H1 (cell line): Measurements from ENCODE around the gene UPF3A. TPM values are rescaled to one million over a fixed set of nuclear protein-coding genes. Genes with fewer than 3 reads are reported as not detected.

Source experiments
- CTCF ChIA-PET: fragments of 300-600 bp; sonication (Branson Sonifier 250); formaldehyde crosslinking; loops from one replicate; lab custom pipeline; 2021; ENCODE audit not compliant: partially characterized antibody; lab: Charles Lee
- POLR2A ChIA-PET: fragments of 300-600 bp; sonication (Branson Sonifier 250); formaldehyde crosslinking; loops from one replicate; lab custom pipeline; 2021; ENCODE audit warnings: inconsistent platforms; ENCODE audit not compliant: partially characterized antibody; lab: Charles Lee
- DNase-seq, 2 experiments: peaks; one replicate each; pipeline versions ENCODE4 v3.0.0 to v3.0.0-alpha.2; 2010 to 2022; ENCODE audit warnings: low spot score in 2 of 2, low read depth in 1 of 2, mixed read lengths in 1 of 2
- FAIRE-seq: peaks from 2 replicates; lab custom pipeline; 2011; peaks lifted over from hg19 to GRCh38; lab: Jason Lieb, UNC
- H2AFZ ChIP-seq: 2 replicates; pipeline ENCODE4 v1.8.1; 2012; ENCODE audit warnings: low read length, inconsistent platforms
- H2AK5ac ChIP-seq: 2 replicates; pipeline ENCODE4 v1.6.1; 2013; ENCODE audit warnings: low read depth, low read length
- H2BK120ac ChIP-seq: replicated peaks from 2 replicates; pipeline ENCODE3; 2013; ENCODE audit warnings: low read depth, low read length, inconsistent platforms
- H2BK12ac ChIP-seq: 2 replicates; pipeline ENCODE4 v1.6.1; 2013; ENCODE audit warnings: low read depth, low read length
- H2BK15ac ChIP-seq: 2 replicates; pipeline ENCODE4 v1.6.1; 2013; ENCODE audit warnings: low read length
- H2BK20ac ChIP-seq: 2 replicates; pipeline ENCODE4 v1.6.1; 2013; ENCODE audit warnings: low read length
- H2BK5ac ChIP-seq: 2 replicates; pipeline ENCODE4 v1.6.1; 2013; ENCODE audit warnings: low read depth, low read length
- H3K14ac ChIP-seq: 2 replicates; pipeline ENCODE4 v1.6.1; 2013; ENCODE audit warnings: inconsistent platforms; ENCODE audit not compliant: insufficient read length
- H3K18ac ChIP-seq: 2 replicates; pipeline ENCODE4 v1.6.1; 2013; ENCODE audit warnings: low read length; ENCODE audit errors: extremely low read depth
- H3K23ac ChIP-seq: 2 replicates; pipeline ENCODE4 v1.6.1; 2013; ENCODE audit warnings: inconsistent platforms; ENCODE audit not compliant: insufficient read length
- H3K23me2 ChIP-seq: 2 replicates; pipeline ENCODE4 v1.6.1; 2013; ENCODE audit warnings: low read depth, low read length
- H3K27ac ChIP-seq: 2 replicates; pipeline ENCODE4 v1.6.1; 2011; ENCODE audit warnings: low read depth, low read length, inconsistent platforms
- H3K27me3 ChIP-seq, 4 experiments: replicated peaks in 1 of 4; 1 replicate in 1 of 4; 2 replicates in 3 of 4; pipeline versions ENCODE4 v1.6.1 to v1.8.1; 2011 to 2013; ENCODE audit warnings: low read length in 3 of 4, mild to moderate bottlenecking in 3 of 4, inconsistent platforms in 2 of 4, mixed read lengths in 2 of 4, moderate library complexity in 1 of 4; ENCODE audit not compliant: control insufficient read depth in 3 of 4, insufficient read depth in 3 of 4; ENCODE audit errors: extremely low read depth in 1 of 4
- H3K36me3 ChIP-seq, 4 experiments: 2 replicates each; pipeline versions ENCODE4 v1.6.1 to v1.8.1; 2011 to 2013; ENCODE audit warnings: mild to moderate bottlenecking in 4 of 4, low read length in 3 of 4, moderate library complexity in 2 of 4, control low read depth in 1 of 4, inconsistent platforms in 1 of 4; ENCODE audit not compliant: insufficient read depth in 4 of 4, control insufficient read depth in 2 of 4
- H3K4ac ChIP-seq: replicated peaks from 2 replicates; pipeline ENCODE3; 2013; ENCODE audit warnings: low read length, low read depth, mixed read lengths, inconsistent platforms; ENCODE audit not compliant: insufficient read length
- H3K4me1 ChIP-seq, 4 experiments: replicated peaks in 1 of 4; 1 replicate in 1 of 4; 2 replicates in 3 of 4; pipeline versions ENCODE4 v1.6.1 to v1.8.1; 2011 to 2013; ENCODE audit warnings: low read length in 3 of 4, inconsistent platforms in 2 of 4, mixed read lengths in 1 of 4; ENCODE audit not compliant: insufficient read depth in 4 of 4, control insufficient read depth in 3 of 4
- H3K4me2 ChIP-seq, 2 experiments: 2 replicates each; pipeline versions ENCODE4 v1.6.1 to v1.8.1; 2011 to 2013; ENCODE audit warnings: low read depth in 2 of 2, low read length in 2 of 2, control low read depth in 1 of 2, inconsistent platforms in 1 of 2, mild to moderate bottlenecking in 1 of 2; ENCODE audit not compliant: insufficient read depth in 1 of 2
- H3K4me3 ChIP-seq, 4 experiments: fragments of 200-600, 300-600 bp in 1 of 4; sonication (generic), shearing (Covaris generic), sonication (Bioruptor Twin) in 1 of 4; 2 replicates each; pipeline versions ENCODE4 v1.5.1 to v1.8.1; 2011 to 2016; ENCODE audit warnings: low read length in 4 of 4, low read depth in 3 of 4, control low read depth in 2 of 4, inconsistent platforms in 2 of 4, mild to moderate bottlenecking in 2 of 4, mixed read lengths in 1 of 4, moderate library complexity in 1 of 4; ENCODE audit not compliant: insufficient read depth in 2 of 4; ENCODE audit errors: extremely low read depth in 1 of 4
- H3K56ac ChIP-seq: replicated peaks from 2 replicates; pipeline ENCODE3; 2013; ENCODE audit warnings: low read depth, mild to moderate bottlenecking, mixed read lengths, low read length, inconsistent platforms; ENCODE audit not compliant: insufficient read length
- H3K79me1 ChIP-seq: 2 replicates; pipeline ENCODE4 v1.6.1; 2013; ENCODE audit warnings: low read depth, low read length, control low read depth
- H3K79me2 ChIP-seq, 2 experiments: 2 replicates each; pipeline versions ENCODE4 v1.6.1 to v1.8.1; 2012 to 2013; ENCODE audit warnings: low read length in 2 of 2, mild to moderate bottlenecking in 2 of 2, inconsistent platforms in 1 of 2; ENCODE audit not compliant: insufficient read depth in 2 of 2, control insufficient read depth in 1 of 2
- H3K9ac ChIP-seq, 4 experiments: replicated peaks in 1 of 4; 1 replicate in 1 of 4; 2 replicates in 3 of 4; pipeline versions ENCODE4 v1.6.1 to v1.8.1; 2011 to 2013; ENCODE audit warnings: low read depth in 3 of 4, low read length in 3 of 4, control low read depth in 2 of 4, mild to moderate bottlenecking in 2 of 4, moderate library complexity in 2 of 4, inconsistent platforms in 1 of 4; ENCODE audit errors: extremely low read depth in 1 of 4
- H3K9me3 ChIP-seq, 2 experiments: 2 replicates each; pipeline versions ENCODE4 v1.6.1 to v1.8.1; 2012 to 2013; ENCODE audit warnings: mild to moderate bottlenecking in 2 of 2, moderate library complexity in 2 of 2, control low read depth in 1 of 2, inconsistent platforms in 1 of 2, low read depth in 1 of 2, low read length in 1 of 2, mixed read lengths in 1 of 2; ENCODE audit not compliant: insufficient read depth in 2 of 2
- H4K20me1 ChIP-seq, 2 experiments: replicated peaks in 1 of 2; 2 replicates each; pipeline versions ENCODE3 to v1.8.1; 2011 to 2013; ENCODE audit warnings: inconsistent platforms in 2 of 2, low read length in 2 of 2, mild to moderate bottlenecking in 1 of 2; ENCODE audit not compliant: insufficient read depth in 2 of 2, control insufficient read depth in 1 of 2
- H4K5ac ChIP-seq: 2 replicates; pipeline ENCODE4 v1.6.1; 2013; ENCODE audit warnings: low read length, low read depth, mixed read lengths, inconsistent platforms; ENCODE audit not compliant: insufficient read length
- H4K8ac ChIP-seq: 2 replicates; pipeline ENCODE4 v1.8.0; 2013; ENCODE audit warnings: mild to moderate bottlenecking, moderate library complexity, low read length, inconsistent platforms; ENCODE audit not compliant: insufficient read depth; ENCODE audit errors: extremely low read depth
- H4K91ac ChIP-seq: replicated peaks from 2 replicates; pipeline ENCODE3; 2013; ENCODE audit warnings: low read length, mixed read lengths, inconsistent platforms; ENCODE audit not compliant: insufficient read length
- BACH1 ChIP-seq: IDR thresholded peaks from 2 replicates; pipeline ENCODE4 v1.6.1; 2012; ENCODE audit warnings: low read length, improper control_type of control experiment
- BCL11A ChIP-seq, 2 experiments: IDR thresholded peaks; one replicate each; pipeline ENCODE4 v1.6.1; 2011; ENCODE audit warnings: low read depth in 2 of 2, low read length in 2 of 2, mild to moderate bottlenecking in 2 of 2
- BRCA1 ChIP-seq: IDR thresholded peaks from 2 replicates; pipeline ENCODE4 v1.6.1; 2012; ENCODE audit warnings: low read depth, low read length, improper control_type of control experiment
- CBX8 ChIP-seq: fragments of 300-800, 300-1000 bp; sonication (generic); IDR thresholded peaks from 2 replicates; pipeline ENCODE4 v1.7.1; 2016; ENCODE audit warnings: low read depth, low read length, borderline replicate concordance
- CHD1 ChIP-seq: IDR thresholded peaks from 2 replicates; pipeline ENCODE4 v1.6.1; 2012; ENCODE audit warnings: low read depth, low read length, improper control_type of control experiment
- CREB1 ChIP-seq: IDR thresholded peaks from 2 replicates; pipeline ENCODE4 v1.6.1; 2012; ENCODE audit warnings: inconsistent platforms
- GABPA ChIP-seq: IDR thresholded peaks from 2 replicates; pipeline ENCODE4 v1.6.1; 2011; ENCODE audit warnings: mild to moderate bottlenecking, low read length, moderate library complexity, borderline replicate concordance; ENCODE audit not compliant: insufficient read depth
- KDM1A ChIP-seq: fragments of 200-600, 300-600 bp; sonication (generic); IDR thresholded peaks from 2 replicates; pipeline ENCODE4 v1.7.1; 2016; ENCODE audit warnings: mild to moderate bottlenecking, low read length, borderline replicate concordance
- NRF1 ChIP-seq: IDR thresholded peaks from 2 replicates; pipeline ENCODE4 v1.6.1; 2011; ENCODE audit warnings: mild to moderate bottlenecking, low read depth, low read length, improper control_type of control experiment
- POLR2AphosphoS5 ChIP-seq: IDR thresholded peaks from 2 replicates; pipeline ENCODE4 v1.6.1; 2011; ENCODE audit warnings: low read depth, low read length
- RNF2 ChIP-seq: fragments of 200-900, 300-1000 bp; sonication (generic); IDR thresholded peaks from 2 replicates; pipeline ENCODE4 v1.7.1; 2016; ENCODE audit warnings: borderline replicate concordance, low read depth, mild to moderate bottlenecking, antibody characterized with exemption, low read length; ENCODE audit not compliant: poor library complexity, severe bottlenecking; ENCODE audit errors: missing control alignments
- SAP30 ChIP-seq: fragments of 300-600 bp; sonication (generic); IDR thresholded peaks from 2 replicates; pipeline ENCODE4 v1.7.1; 2012; ENCODE audit warnings: low read length, moderate library complexity, mild to moderate bottlenecking, inconsistent platforms; ENCODE audit not compliant: insufficient read depth, insufficient replicate concordance
- SUZ12 ChIP-seq: fragments of 200-600 bp; sonication (generic); IDR thresholded peaks from 2 replicates; pipeline ENCODE4 v1.6.1; 2012; ENCODE audit warnings: mild to moderate bottlenecking, inconsistent platforms, low read length, moderate library complexity, mixed read lengths
- TAF1 ChIP-seq: IDR thresholded peaks from 2 replicates; pipeline ENCODE4 v1.6.1; 2011; ENCODE audit warnings: mild to moderate bottlenecking, low read depth, low read length
- WGBS, 2 experiments: shearing (Covaris generic) in 1 of 2; methylation state at CpG; one replicate each; pipeline versions ENCODE4 v1.1.6 to v1.1.7; 2013 to 2015; ENCODE audit warnings: low lambda C conversion rate in 2 of 2, mixed read lengths in 2 of 2, inconsistent platforms in 1 of 2, low coverage in 1 of 2, missing lambda C conversion rate in 1 of 2; ENCODE audit not compliant: insufficient replicate concordance in 2 of 2, insufficient coverage in 1 of 2, insufficient read length in 1 of 2; ENCODE audit errors: extremely low coverage in 1 of 2, missing lambda C conversion rate in 1 of 2; 5-methylcytosine and 5-hydroxymethylcytosine counted together
- polyA plus RNA-seq, 7 experiments: library from polyadenylated mRNA; depleted of rRNA in 3 of 7; stranded (reverse) in 5 of 7; unstranded in 2 of 7; fragments of >200 nt in 5 of 7; fragments of 200-250 nt in 2 of 7; gene quantifications; 1 replicate in 5 of 7; 2 replicates in 1 of 7; 4 replicates in 1 of 7; pipeline versions ENCODE4 v1.2.1 to v1.2.3, GENCODE V29; 2011 to 2013; ENCODE audit warnings: missing spikeins in 2 of 7, mixed read lengths in 2 of 7
- total RNA-seq: library from RNA; stranded (reverse); fragmentation: NEBNext Ultra II Directional; extraction: Animal tissue kit (Norgen Biotek cat#: 25700); gene quantifications from 2 replicates; pipeline ENCODE4 v1.2.1, GENCODE V29; 2021

UPF3A gene
- total and polyA plus RNA-seq, 2 of the 8 experiments (the other 6 are each of a cell fraction or from before 2014, with no cell fraction given): 47.1 to 58.2 TPM

- peaks cover 0 to 8% (median 2%) of the 10 kb centered on the region in 4 experiments; a peak in 2 of 7 replicates for H3K4me1 ChIP-seq
- H3K18ac ChIP-seq: no peak overlapping the region
- no peaks in the 10 kb centered on the region for H3K27me3 ChIP-seq
- 88% methylated on average over 8 of the region's 8 CpGs; no CpG with 5 or more reads in 1 of the 2 experiments for WGBS, 2 experiments
- H3K36me3 ChIP-seq: peaks cover 24 to 86% (median 52%) of the 10 kb centered on the region in 4 experiments
- H2BK15ac ChIP-seq: no peak overlapping the region
- no peak overlapping the region for H3K14ac ChIP-seq
- H3K23me2 ChIP-seq: no peaks in the 10 kb centered on the region
- H2AK5ac ChIP-seq: no peak overlapping the region
- no peak overlapping the region for H3K4me3 ChIP-seq
- no peak overlapping the region for H3K27ac ChIP-seq
- H3K9me3 ChIP-seq: no peaks in the 10 kb centered on the region
- no peak overlapping the region for H2BK20ac ChIP-seq
- ChIA-PET POLR2A (interaction anchor here (1.0 to 7.5 kb wide), 5 partner anchors 9 to 22 kb away, joined by 3 to 44 read pairs (median 15); partner anchors contain the start of gene UPF3A), CTCF (interaction anchor here (0.7 kb wide), 1 partner anchor 12 kb away, joined by 3 read pairs; no protein-coding TSS in a partner anchor)
- H4K91ac ChIP-seq: no peak overlapping the region
- H4K8ac ChIP-seq: no peak overlapping the region
- peaks cover 2 to 9% of the 10 kb centered on the region in 2 experiments for H4K20me1 ChIP-seq
- H4K5ac ChIP-seq: no peak overlapping the region
- H2AFZ ChIP-seq: no peak overlapping the region
- H2BK120ac ChIP-seq: no peak overlapping the region
- no peak overlapping the region for H2BK5ac ChIP-seq
- H2BK12ac ChIP-seq: no peak overlapping the region
- H3K4ac ChIP-seq: no peak overlapping the region
- no peak overlapping the region for H3K23ac ChIP-seq
- DNase-seq (no peak), FAIRE-seq (no peak)
- no peak overlapping the region for H3K56ac ChIP-seq
- no peak overlapping the region for H3K9ac ChIP-seq
- TF ChIP-seq RNF2 (no peak), BRCA1 (no peak), GABPA (no peak), CHD1 (no peak), SUZ12 (no peak), SAP30 (no peak), CREB1 (no peak), TAF1 (no peak), BACH1 (no peak), KDM1A (no peak), NRF1 (no peak), CBX8 (no peak), BCL11A (IDR thresholded peaks at IDR 0.05; ENCODE audit: low read depth in 2 of 2, low read length in 2 of 2) (no peak), POLR2AphosphoS5 (no peak)
- H3K79me2 ChIP-seq: no peaks in the 10 kb centered on the region
- no peaks in the 10 kb centered on the region for H3K79me1 ChIP-seq
- H3K4me2 ChIP-seq: no peak overlapping the region
Observed at GRCh38 chr13:114258589-114258988, 22.8 kb upstream of the UPF3A start.
